Testis (tissue), 5 donors: ENCODE results near the gene DENND11. TPM values are rescaled to one million over a fixed set of nuclear protein-coding genes. Genes with fewer than 3 reads are reported as not detected.
A peak's percentile ranks its signal among the peaks of the same experiment; 100 is the strongest.

Experiments used
- DNase-seq: peaks from one replicate; pipeline ENCODE4 v3.0.0-alpha.2; 2019
- H3K27ac ChIP-seq, 2 donors: fragments of 200-600 bp; sonication (generic); one replicate each; pipeline ENCODE4 v1.5.1; 2019
- H3K27me3 ChIP-seq: fragments of 200-600 bp; sonication (generic); one replicate; pipeline ENCODE4 v1.5.1; 2019
- H3K36me3 ChIP-seq: fragments of 200-600 bp; sonication (generic); one replicate; pipeline ENCODE4 v1.5.1; 2017; ENCODE audit warnings: low read depth; ENCODE audit errors: missing control alignments
- H3K4me1 ChIP-seq: fragments of 200-600 bp; sonication (generic); one replicate; pipeline ENCODE4 v1.5.1; 2019
- H3K4me3 ChIP-seq, 2 donors: fragments of 200-600 bp; sonication (generic); one replicate each; pipeline ENCODE4 v1.5.1; 2017 to 2019
- H3K9me3 ChIP-seq: fragments of 200-600 bp; sonication (generic); one replicate; pipeline ENCODE4 v1.5.1; 2017
- CTCF ChIP-seq, 3 experiments: fragments of 450-650 bp in 2 of 3; fragments of 200-600 bp in 1 of 3; sonication (generic) in 1 of 3; IDR thresholded peaks; one replicate each; pipeline ENCODE4 v1.5.1; 2016 to 2019; ENCODE audit warnings: antibody characterized with exemption in 3 of 3, mild to moderate bottlenecking in 2 of 3, moderate library complexity in 1 of 3
- POLR2A ChIP-seq: fragments of 450-650 bp; IDR thresholded peaks from one replicate; pipeline ENCODE4 v1.6.1; 2017; ENCODE audit warnings: antibody characterized with exemption, mild to moderate bottlenecking, moderate library complexity
- WGBS, 2 donors: methylation state at CpG; one replicate each; pipeline ENCODE4 v1.1.5; 2018; 5-methylcytosine and 5-hydroxymethylcytosine counted together
- intact Hi-C: fragments of 100-400 bp; cut with DNase I; formaldehyde crosslinking; loops from one replicate; pipeline ENCODE4 v1.15.1; 2023; ENCODE audit warnings: low total_unique reads
- long read RNA-seq, 2 donors: transcript quantifications; one replicate each; lab custom pipeline, GENCODE V29; 2026
- polyA plus RNA-seq: library from polyadenylated mRNA; stranded (reverse); fragments of 350-450 nt; fragmentation: Illumina TruSeq; extraction: RNeasy Lipid Tissue Mini Kit (QIAGEN cat#74804); gene quantifications from one replicate; pipeline ENCODE4 v1.2.3, GENCODE V29; 2014; ENCODE audit warnings: low read depth, low replicate concordance; ENCODE audit not compliant: insufficient read depth
- total RNA-seq, 2 donors: library from RNA; depleted of rRNA; stranded (reverse); fragments of >200 nt; gene quantifications; one replicate each; pipeline ENCODE4 v1.2.3, GENCODE V29; 2016

The DENND11 gene
- total RNA-seq (1 to 10 TPM; 6.7 to 6.8 TPM), polyA plus RNA-seq (3.8 TPM)
- long read RNA-seq, donor 1, full-length matches to known transcripts, result 3 of 3 reads
- long read RNA-seq, donor 1, partial matches to known transcripts, result 0 of 3 reads
- long read RNA-seq, donor 1, other reads (novel, unspliced or antisense), result 0 of 3 reads
- long read RNA-seq, donor 2, full-length matches to known transcripts, result 2 of 2 reads
- long read RNA-seq, donor 2, partial matches to known transcripts, result 0 of 2 reads
- long read RNA-seq, donor 2, other reads (novel, unspliced or antisense), result 0 of 2 reads

GRCh38 chr7:141702047-141702567 is at the start of gene DENND11:
TSS of gene DENND11 (minus strand) at chr7:141702166. CDS start at chr7:141702153, 13 bp downstream.
- Histone ChIP-seq H3K9me3 (no peaks in the 10 kb centered on the region), H3K27ac (peak within 1 kb of the TSS; percentile 59 to 72), H3K36me3 (no peaks in the 10 kb centered on the region), H3K4me1 (peaks cover 5% of the 10 kb centered on the region), H3K27me3 (no peaks in the 10 kb centered on the region), H3K4me3 (peak within 1 kb of the TSS; percentile 72)
- TF ChIP-seq POLR2A (no peak), CTCF (IDR thresholded peaks at IDR 0.05) (no peak)
- intact Hi-C loops, result no loop called here
- DNase-seq, result peak; percentile 32
- WGBS, 2 donors, result 0% methylated on average over 4 to 49 of the region's 62 CpGs

GRCh38 chr7:141748396-141748795 is 46.4 kb upstream of the DENND11 start:
- WGBS, 2 donors, result 90 to 93% methylated on average over 2 of the region's 2 CpGs
- no peaks in the 10 kb centered on the region for H3K27me3 ChIP-seq
- H3K9me3 ChIP-seq, result no peaks in the 10 kb centered on the region
- no peaks in the 10 kb centered on the region for H3K36me3 ChIP-seq
- TF ChIP-seq CTCF (IDR thresholded peaks at IDR 0.05), result no peak
- no peak for TF ChIP-seq POLR2A
- H3K4me3 ChIP-seq, result no peak overlapping the region
- no peak overlapping the region for H3K27ac ChIP-seq
- DNase-seq, result no peak
- no peaks in the 10 kb centered on the region for H3K4me1 ChIP-seq
- intact Hi-C loops, result no loop called here

- 78 to 87% methylated on average over 2 of the region's 2 CpGs for WGBS, 2 donors
- H3K9me3 ChIP-seq, result no peaks in the 10 kb centered on the region
- H3K36me3 ChIP-seq, result no peaks in the 10 kb centered on the region
- DNase-seq, result no peak
- H3K4me1 ChIP-seq, result peaks cover 9% of the 10 kb centered on the region
- intact Hi-C loops, result no loop called here
- H3K27me3 ChIP-seq, result no peaks in the 10 kb centered on the region
- TF ChIP-seq CTCF (IDR thresholded peaks at IDR 0.05), result no peak
- TF ChIP-seq POLR2A, result no peak
- H3K27ac ChIP-seq, result no peak overlapping the region
- no peak overlapping the region for H3K4me3 ChIP-seq
Observed at GRCh38 chr7:141744131-141744530, 42.2 kb upstream of the DENND11 start.

GRCh38 chr7:141742229-141742628 is 40.3 kb upstream of the DENND11 start:
- no peak for DNase-seq
- Histone ChIP-seq H3K27ac (no peak overlapping the region), H3K9me3 (no peaks in the 10 kb centered on the region), H3K4me3 (no peak overlapping the region), H3K36me3 (no peaks in the 10 kb centered on the region), H3K27me3 (no peaks in the 10 kb centered on the region), H3K4me1 (peaks cover 13% of the 10 kb centered on the region)
- TF ChIP-seq CTCF (IDR thresholded peaks at IDR 0.05), result no peak
- TF ChIP-seq POLR2A, result no peak
- 63 to 85% methylated on average over 1 of the region's 1 CpG for WGBS, 2 donors
- intact Hi-C loops, result no loop called here

GRCh38 chr7:141739250-141739649 is 37.3 kb upstream of the DENND11 start:
- 55 to 58% methylated on average over 3 of the region's 3 CpGs for WGBS, 2 donors
- H3K9me3 ChIP-seq, result no peaks in the 10 kb centered on the region
- peaks cover 15% of the 10 kb centered on the region for H3K4me1 ChIP-seq
- no peak overlapping the region for H3K27ac ChIP-seq
- DNase-seq, result no peak
- peak overlapping the region in 1 of 2 donors; percentile 78 for H3K4me3 ChIP-seq
- intact Hi-C loops, result no loop called here
- H3K27me3 ChIP-seq, result no peaks in the 10 kb centered on the region
- H3K36me3 ChIP-seq, result no peaks in the 10 kb centered on the region
- TF ChIP-seq CTCF (IDR thresholded peaks at IDR 0.05), result no peak
- no peak for TF ChIP-seq POLR2A
